ENCODE measurements around the gene COPS6.
"Not testable (repeated sequence)": the region's sequence is repeated elsewhere in the genome, so short reads cannot be mapped to it uniquely, and the experiment has no call there.

The COPS6 gene

GRCh38 chr7:100127866-100128636 lies 39.3 kb downstream of the COPS6 start:
- no peak for DNase-seq

- no peak for DNase-seq
Measured at GRCh38 chr7:100128637-100128963, 39.8 kb downstream of the COPS6 start.

GRCh38 chr7:100130220-100130607 lies 41.4 kb downstream of the COPS6 start:
- not testable (repeated sequence) for DNase-seq

- peak; percentile 79 for DNase-seq
Measured at GRCh38 chr7:100130608-100131453, 42.1 kb downstream of the COPS6 start.

- DNase-seq, result no peak
Measured at GRCh38 chr7:100132126-100132525, 43.4 kb downstream of the COPS6 start.

GRCh38 chr7:100132697-100133151 lies 44.0 kb downstream of the COPS6 start:
- DNase-seq, result peak; percentile 66

GRCh38 chr7:100137851-100138760 lies 49.3 kb downstream of the COPS6 start:
- no peak for DNase-seq

GRCh38 chr7:100141555-100141949 lies 52.8 kb downstream of the COPS6 start:
- DNase-seq, result no peak

All from stimulated activated CD4-positive, alpha-beta T cell treated with anti-CD3 and anti-CD28 coated beads, Interleukin-1b, Interleukin-23, amount 100 ng/mL, for 48 hours (primary cell).